Measurements from ENCODE around the gene RASAL2.

Gene RASAL2

DNA sequence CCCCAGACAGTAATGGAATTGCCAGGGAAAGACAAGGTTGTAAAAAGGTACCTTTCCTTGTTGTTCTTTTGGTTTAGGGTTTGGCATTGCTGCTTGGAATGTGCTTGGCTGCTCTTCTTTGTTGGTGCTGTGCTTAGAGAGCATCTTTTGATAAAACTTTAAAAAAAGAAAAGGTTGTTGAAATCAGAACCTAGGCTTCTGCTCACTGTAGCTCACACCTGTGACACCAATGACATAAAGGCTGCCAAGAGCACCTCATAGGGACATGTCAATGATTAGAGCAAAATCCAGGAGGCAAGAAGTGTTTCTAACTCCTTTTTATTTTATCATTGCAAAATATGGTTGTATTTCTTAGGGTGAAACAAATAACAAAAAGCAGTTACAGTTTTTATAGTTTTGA lies 373.9 kb downstream of the RASAL2 start:
- TF ChIP-seq CTCF (IDR thresholded peaks at IDR 0.05; ENCODE audit: insufficient read depth, low read depth, low read length, missing control alignments) = no peak
- DNase-seq (ENCODE audit: low read depth) = no peak

GRCh38 chr1:178470411-178470960 lies 376.6 kb downstream of the RASAL2 start:
- peak; percentile 53 for DNase-seq (ENCODE audit: low read depth)
- TF ChIP-seq CTCF (IDR thresholded peaks at IDR 0.05; ENCODE audit: insufficient read depth, low read depth, low read length, missing control alignments) = no peak
- no peak overlapping the region for H3K4me3 ChIP-seq (ENCODE audit: low read length)

More for the DNA sequence above, 373.9 kb downstream of the RASAL2 start:
- no peak overlapping the region for H3K4me3 ChIP-seq (ENCODE audit: low read length)

- TF ChIP-seq CTCF (IDR thresholded peaks at IDR 0.05; ENCODE audit: insufficient read depth, low read depth, low read length, missing control alignments) = no peak
- no peak for DNase-seq (ENCODE audit: low read depth)
These were observed 378.6 kb downstream of the RASAL2 start for GRCh38 chr1:178472531-178472930.

DNA sequence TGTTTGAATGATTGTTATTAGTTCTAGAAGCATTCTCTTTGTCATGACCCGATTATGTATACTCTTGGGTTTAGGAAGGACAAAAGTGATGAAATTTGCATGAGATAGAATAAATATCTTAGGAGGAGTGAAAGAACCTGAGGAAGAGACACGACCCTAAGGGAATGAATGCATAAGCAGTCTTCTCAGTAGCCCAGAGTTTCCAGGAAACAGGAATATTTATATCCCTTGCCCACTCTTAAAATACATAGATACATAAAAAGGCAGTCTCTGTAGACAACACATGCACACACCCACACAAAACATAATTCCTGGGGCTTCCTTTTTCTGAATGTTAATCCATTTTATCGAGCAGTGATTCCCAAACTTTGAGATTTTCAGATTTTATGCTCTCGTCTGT lies 383.5 kb downstream of the RASAL2 start:
- no peak for DNase-seq (ENCODE audit: low read depth)
- H3K4me3 ChIP-seq (ENCODE audit: low read length) = no peak overlapping the region
- no peak for TF ChIP-seq CTCF (IDR thresholded peaks at IDR 0.05; ENCODE audit: insufficient read depth, low read depth, low read length, missing control alignments)

More at GRCh38 chr1:178472531-178472930, 378.6 kb downstream of the RASAL2 start:
- H3K4me3 ChIP-seq (ENCODE audit: low read length) = no peak overlapping the region

GRCh38 chr1:178477841-178478240 lies 383.9 kb downstream of the RASAL2 start:
- no peak overlapping the region for H3K4me3 ChIP-seq (ENCODE audit: low read length)
- TF ChIP-seq CTCF (IDR thresholded peaks at IDR 0.05; ENCODE audit: insufficient read depth, low read depth, low read length, missing control alignments) = no peak
- DNase-seq (ENCODE audit: low read depth) = no peak

DNA sequence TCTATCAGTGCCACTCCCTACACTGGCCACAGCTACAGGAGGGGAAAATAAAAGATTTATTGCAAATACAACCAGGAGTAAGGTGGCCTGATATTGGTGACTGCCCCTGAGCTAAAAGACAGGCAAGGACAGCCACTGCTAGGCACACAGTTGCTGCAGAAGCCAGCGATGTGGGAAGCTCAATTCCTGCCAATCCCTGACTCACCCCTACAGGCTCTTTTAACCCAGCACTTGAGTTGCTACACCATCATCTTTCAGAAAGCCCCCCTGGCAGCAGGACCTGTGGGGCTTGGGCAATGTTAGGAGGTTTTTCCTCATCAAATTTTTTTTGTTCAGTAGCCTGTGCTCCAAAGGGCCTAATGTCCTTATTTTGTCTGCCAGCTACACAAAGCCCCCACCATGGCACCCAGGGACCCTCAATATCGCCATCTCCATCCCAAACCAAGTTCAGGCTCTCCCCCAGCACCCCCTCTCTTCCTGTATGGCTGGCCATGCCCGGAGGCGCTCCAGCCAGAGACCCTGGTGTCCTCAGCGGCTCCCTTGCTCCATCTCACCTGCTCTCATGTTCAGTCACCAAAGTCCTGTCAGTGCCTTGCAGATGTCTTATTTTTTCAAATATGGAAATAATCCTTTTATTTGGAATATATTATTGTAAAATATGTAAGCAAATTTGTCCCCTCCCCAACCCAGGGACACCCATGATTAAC lies 389.5 kb downstream of the RASAL2 start:
- H3K4me3 ChIP-seq (ENCODE audit: low read length) = no peak overlapping the region
- TF ChIP-seq CTCF (IDR thresholded peaks at IDR 0.05; ENCODE audit: insufficient read depth, low read depth, low read length, missing control alignments) = no peak
- DNase-seq (ENCODE audit: low read depth) = no peak
